Vagina (tissue), 2 donors: Measurements from ENCODE around the gene UGT2B10.

ENCODE experiments used
- POLR2A ChIP-seq, 2 donors: fragments of 450-650 bp; IDR thresholded peaks; one replicate each; pipeline ENCODE4 v1.6.1; 2017; ENCODE audit warnings: antibody characterized with exemption in 2 of 2, mild to moderate bottlenecking in 2 of 2, moderate library complexity in 2 of 2
- POLR2AphosphoS5 ChIP-seq, 2 donors: sonication (generic); formaldehyde crosslinking; IDR thresholded peaks; one replicate each; pipeline ENCODE4 v1.9.0; 2017; ENCODE audit warnings: antibody characterized with exemption in 2 of 2, mild to moderate bottlenecking in 2 of 2, low read depth in 1 of 2; ENCODE audit not compliant: insufficient read depth in 1 of 2
- TF ChIP-seq, protein P1 (sequence below), 3 experiments: fragments of 450-650 bp in 2 of 3; fragments of 200-600 bp in 1 of 3; sonication (generic) in 1 of 3; IDR thresholded peaks; one replicate each; pipeline ENCODE4 v1.5.1; 2017 to 2019; ENCODE audit warnings: antibody characterized with exemption in 3 of 3, mild to moderate bottlenecking in 2 of 3, moderate library complexity in 2 of 3

DNA sequence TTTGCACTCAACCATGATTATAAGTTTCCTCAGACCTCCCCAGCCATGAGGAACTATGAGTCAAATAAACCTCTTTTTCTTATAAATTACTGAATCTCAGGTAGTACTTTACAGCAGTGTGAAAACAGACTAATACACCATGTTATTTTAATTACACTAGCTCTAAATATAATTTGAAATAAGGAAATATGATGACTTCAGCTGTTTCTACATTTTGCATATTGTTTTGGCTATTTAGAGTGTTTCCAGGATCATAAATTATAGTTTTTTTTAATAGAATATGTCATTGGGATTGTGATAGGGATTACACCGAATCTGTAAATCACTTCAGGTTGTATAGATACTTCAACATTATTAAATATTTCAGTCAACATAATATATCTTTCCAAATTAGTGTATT is 43.9 kb downstream of the UGT2B10 start:
- TF ChIP-seq, protein P1, sequence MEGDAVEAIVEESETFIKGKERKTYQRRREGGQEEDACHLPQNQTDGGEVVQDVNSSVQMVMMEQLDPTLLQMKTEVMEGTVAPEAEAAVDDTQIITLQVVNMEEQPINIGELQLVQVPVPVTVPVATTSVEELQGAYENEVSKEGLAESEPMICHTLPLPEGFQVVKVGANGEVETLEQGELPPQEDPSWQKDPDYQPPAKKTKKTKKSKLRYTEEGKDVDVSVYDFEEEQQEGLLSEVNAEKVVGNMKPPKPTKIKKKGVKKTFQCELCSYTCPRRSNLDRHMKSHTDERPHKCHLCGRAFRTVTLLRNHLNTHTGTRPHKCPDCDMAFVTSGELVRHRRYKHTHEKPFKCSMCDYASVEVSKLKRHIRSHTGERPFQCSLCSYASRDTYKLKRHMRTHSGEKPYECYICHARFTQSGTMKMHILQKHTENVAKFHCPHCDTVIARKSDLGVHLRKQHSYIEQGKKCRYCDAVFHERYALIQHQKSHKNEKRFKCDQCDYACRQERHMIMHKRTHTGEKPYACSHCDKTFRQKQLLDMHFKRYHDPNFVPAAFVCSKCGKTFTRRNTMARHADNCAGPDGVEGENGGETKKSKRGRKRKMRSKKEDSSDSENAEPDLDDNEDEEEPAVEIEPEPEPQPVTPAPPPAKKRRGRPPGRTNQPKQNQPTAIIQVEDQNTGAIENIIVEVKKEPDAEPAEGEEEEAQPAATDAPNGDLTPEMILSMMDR (IDR thresholded peaks at IDR 0.05) = no peak
- TF ChIP-seq POLR2A (IDR thresholded peaks at IDR 0.05) (no peak), POLR2AphosphoS5 (IDR thresholded peaks at IDR 0.05; ENCODE audit: insufficient read depth in 1 of 2, low read depth in 1 of 2) (no peak)
